Breast epithelium (tissue), 3 donors: ENCODE results near the gene RPRD2.

ENCODE experiments used
- POLR2A ChIP-seq: fragments of 450-650 bp; IDR thresholded peaks from one replicate; pipeline ENCODE4 v1.6.1; 2016; ENCODE audit warnings: antibody characterized with exemption, mild to moderate bottlenecking, moderate library complexity
- POLR2AphosphoS5 ChIP-seq, 3 donors: sonication (generic); formaldehyde crosslinking; IDR thresholded peaks; one replicate each; pipeline ENCODE4 v1.6.1; 2017; ENCODE audit warnings: antibody characterized with exemption in 3 of 3
- TF ChIP-seq, protein P1 (sequence below), 3 donors: fragments of 450-650 bp; IDR thresholded peaks; one replicate each; pipeline ENCODE4 v1.5.1; 2016 to 2017; ENCODE audit warnings: antibody characterized with exemption in 3 of 3, mild to moderate bottlenecking in 3 of 3, moderate library complexity in 3 of 3

DNA sequence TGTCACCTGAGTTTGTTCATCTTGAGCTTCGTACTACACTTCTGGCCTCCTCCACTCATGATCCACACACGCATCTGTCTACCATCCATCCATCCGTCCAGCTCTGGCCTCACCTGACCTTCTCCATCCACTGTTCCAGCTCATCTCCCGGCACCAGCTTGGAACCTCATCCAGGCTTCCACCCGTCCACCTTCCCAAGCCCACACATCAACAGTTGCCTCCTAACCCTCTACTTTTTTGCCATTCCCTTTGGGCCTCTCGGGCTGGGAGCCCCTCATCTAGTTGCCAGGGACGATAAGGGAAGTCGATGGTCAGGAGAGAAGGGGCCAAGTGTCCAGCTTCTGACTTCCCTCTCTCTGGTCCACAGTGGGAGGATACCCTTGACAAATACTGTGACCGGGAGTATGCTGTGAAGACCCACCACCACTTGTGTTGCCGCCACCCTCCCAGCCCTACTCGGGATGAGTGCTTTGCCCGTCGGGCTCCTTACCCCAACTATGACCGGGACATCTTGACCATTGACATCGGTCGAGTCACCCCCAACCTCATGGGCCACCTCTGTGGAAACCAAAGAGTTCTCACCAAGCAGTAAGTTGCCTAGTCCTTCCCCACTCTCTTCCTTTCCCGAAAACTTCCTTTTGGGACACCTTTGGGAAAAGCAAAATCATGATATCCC, 148.2 kb downstream of the RPRD2 start:
- TF ChIP-seq POLR2A (no peak), POLR2AphosphoS5 (IDR thresholded peaks at IDR 0.05) (no peak)
- TF ChIP-seq, protein P1, sequence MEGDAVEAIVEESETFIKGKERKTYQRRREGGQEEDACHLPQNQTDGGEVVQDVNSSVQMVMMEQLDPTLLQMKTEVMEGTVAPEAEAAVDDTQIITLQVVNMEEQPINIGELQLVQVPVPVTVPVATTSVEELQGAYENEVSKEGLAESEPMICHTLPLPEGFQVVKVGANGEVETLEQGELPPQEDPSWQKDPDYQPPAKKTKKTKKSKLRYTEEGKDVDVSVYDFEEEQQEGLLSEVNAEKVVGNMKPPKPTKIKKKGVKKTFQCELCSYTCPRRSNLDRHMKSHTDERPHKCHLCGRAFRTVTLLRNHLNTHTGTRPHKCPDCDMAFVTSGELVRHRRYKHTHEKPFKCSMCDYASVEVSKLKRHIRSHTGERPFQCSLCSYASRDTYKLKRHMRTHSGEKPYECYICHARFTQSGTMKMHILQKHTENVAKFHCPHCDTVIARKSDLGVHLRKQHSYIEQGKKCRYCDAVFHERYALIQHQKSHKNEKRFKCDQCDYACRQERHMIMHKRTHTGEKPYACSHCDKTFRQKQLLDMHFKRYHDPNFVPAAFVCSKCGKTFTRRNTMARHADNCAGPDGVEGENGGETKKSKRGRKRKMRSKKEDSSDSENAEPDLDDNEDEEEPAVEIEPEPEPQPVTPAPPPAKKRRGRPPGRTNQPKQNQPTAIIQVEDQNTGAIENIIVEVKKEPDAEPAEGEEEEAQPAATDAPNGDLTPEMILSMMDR (IDR thresholded peaks at IDR 0.05): no peak
